Esophagus mucosa (tissue), 1 donor: ENCODE measurements around the gene CMIP. TPM values are rescaled to one million over a fixed set of nuclear protein-coding genes. Genes with fewer than 3 reads are reported as not detected.
"Not testable (repeated sequence)": the region's sequence is repeated elsewhere in the genome, so short reads cannot be mapped to it uniquely, and the experiment has no call there.

ENCODE experiments used
- ATAC-seq: fragments of 200-7000 bp; cut with Tn5 transposase; one replicate; pipeline ENCODE4 v1.9.1; 2020
- total RNA-seq: library from RNA; stranded (reverse); gene quantifications from one replicate; pipeline ENCODE4 v1.2.4, GENCODE V29; 2023
- donor health status: DM: yes; HTN: yes; CAD: no.

The CMIP gene
- total RNA-seq, 1 donor from 2014 or later = 47.0 TPM

DNA sequence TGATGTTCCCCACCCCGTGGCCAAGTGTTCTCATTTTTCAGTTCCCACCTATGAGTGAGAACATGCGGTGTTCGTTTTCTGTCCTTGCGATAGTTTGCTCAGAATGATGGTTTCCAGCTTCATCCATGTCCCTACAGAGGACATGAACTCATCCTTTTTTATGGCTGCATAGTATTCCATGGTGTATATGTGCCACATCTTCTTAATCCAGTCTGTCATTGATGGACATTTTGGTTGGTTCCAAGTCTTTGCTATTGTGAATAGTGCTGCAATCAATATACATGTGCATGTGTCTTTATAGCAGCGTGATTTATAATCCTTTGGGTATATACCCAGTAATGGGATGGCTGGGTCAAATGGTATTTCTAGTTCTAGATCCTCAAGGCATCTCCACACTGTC is 244.2 kb downstream of the CMIP start:
- not testable (repeated sequence) for ATAC-seq

- ATAC-seq = no peak
These were observed 247.4 kb downstream of the CMIP start for GRCh38 chr16:81692021-81692420.

GRCh38 chr16:81692571-81692970 is 248.0 kb downstream of the CMIP start:
- ATAC-seq = no peak

DNA sequence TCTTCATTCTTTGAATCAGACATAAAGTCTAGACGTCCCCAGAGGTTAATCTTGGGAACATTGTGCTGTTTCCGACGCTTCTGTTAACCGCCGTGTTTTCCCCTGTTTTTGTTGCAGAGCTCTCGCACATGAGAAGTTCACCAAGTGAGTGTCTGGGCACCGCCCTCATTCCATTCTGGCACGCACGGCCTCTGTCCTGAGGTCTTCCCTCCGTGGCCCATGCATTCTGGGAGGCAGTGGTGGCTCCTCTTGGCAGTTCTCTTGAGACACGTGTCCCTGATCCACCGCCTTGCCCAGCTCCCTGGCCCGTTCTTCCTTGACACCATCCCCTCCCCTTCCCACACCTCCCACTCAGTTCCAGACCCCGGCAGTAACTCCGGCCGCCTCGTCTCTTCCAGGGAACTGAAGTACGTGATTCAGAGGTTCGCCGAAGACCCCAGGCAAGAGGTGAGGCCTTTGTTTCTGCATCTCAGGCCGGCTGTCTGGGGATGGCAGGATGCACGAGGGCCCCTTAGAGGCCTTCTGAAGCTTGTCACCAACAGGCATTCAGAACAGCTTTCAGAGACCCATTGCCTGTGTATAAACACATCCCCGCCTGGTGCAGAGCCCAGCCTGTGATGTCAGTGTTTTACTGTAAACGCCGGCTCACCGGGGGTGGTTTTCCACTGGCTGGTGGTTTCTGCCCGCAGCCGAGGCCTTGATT is 248.6 kb downstream of the CMIP start:
- ATAC-seq = no peak

DNA sequence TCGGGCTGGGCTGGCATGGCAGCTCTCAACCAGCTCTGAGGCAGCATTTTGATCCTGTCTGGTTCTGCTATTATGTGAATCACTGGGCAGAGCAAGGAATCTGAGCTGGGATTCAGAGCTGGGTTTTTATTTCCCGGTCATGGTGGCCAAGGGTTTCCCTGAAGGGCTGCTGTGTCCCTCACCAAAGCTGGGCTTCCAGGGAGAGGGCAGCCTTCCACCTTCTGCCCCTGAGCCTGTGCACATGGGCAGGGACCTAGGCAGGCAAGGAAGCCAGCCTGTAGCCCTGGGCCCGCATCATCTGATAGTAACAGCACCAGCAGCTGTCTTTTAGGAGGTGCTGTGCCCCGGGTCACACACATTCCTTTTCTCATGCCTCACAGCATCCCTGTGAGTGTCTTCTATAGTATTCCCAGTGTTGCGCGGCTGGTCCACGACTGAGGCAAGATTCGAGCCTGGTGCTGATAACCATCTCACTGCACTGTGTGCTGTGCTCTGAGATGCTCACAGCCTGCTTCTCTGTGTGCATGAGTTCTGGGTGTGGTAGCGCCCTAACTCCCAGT is 249.2 kb downstream of the CMIP start:
- no peak for ATAC-seq

GRCh38 chr16:81694494-81695280 is 250.1 kb downstream of the CMIP start:
- ATAC-seq = no peak

- peak; percentile 57 for ATAC-seq
These were observed 250.9 kb downstream of the CMIP start for GRCh38 chr16:81695321-81696165.

GRCh38 chr16:81696166-81696960 is 251.8 kb downstream of the CMIP start:
- ATAC-seq = peak; percentile 23

DNA sequence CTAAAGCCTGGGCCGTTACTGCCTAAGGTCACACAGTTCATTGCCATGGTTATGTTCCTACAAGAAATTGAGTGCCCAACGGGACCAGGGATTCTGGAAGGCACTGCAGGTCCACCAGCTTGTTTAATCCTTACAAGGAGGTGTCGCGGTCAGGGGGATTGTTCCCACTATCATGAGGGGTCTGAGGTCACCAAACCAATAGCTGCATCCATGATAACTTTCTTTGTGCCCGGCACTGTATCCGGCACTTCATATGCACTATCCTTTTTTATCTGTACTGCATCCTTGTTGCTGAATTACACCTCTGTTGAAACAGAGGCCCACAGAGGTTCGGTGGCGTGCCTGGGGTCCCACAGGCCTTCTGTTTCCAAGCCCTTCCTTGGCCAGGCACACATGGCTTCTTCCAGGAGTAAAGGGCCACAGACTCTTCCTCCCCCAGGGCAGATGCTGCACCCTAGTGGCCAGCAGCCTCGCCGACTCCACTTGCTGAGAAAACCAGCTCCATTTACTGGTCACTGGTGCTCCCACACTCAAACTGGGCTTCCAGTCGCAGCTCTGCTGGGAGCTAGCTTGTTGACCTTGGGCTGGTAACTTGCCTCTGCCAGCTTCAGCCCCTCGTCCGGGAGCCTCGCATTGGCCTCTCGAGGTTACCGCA is 252.5 kb downstream of the CMIP start:
- ATAC-seq = peak; percentile 53

- ATAC-seq = no peak
These were observed 253.2 kb downstream of the CMIP start for GRCh38 chr16:81697616-81698309.

GRCh38 chr16:81698310-81698641 is 253.7 kb downstream of the CMIP start:
- no peak for ATAC-seq

GRCh38 chr16:81699596-81699995 is 255.0 kb downstream of the CMIP start:
- no peak for ATAC-seq

DNA sequence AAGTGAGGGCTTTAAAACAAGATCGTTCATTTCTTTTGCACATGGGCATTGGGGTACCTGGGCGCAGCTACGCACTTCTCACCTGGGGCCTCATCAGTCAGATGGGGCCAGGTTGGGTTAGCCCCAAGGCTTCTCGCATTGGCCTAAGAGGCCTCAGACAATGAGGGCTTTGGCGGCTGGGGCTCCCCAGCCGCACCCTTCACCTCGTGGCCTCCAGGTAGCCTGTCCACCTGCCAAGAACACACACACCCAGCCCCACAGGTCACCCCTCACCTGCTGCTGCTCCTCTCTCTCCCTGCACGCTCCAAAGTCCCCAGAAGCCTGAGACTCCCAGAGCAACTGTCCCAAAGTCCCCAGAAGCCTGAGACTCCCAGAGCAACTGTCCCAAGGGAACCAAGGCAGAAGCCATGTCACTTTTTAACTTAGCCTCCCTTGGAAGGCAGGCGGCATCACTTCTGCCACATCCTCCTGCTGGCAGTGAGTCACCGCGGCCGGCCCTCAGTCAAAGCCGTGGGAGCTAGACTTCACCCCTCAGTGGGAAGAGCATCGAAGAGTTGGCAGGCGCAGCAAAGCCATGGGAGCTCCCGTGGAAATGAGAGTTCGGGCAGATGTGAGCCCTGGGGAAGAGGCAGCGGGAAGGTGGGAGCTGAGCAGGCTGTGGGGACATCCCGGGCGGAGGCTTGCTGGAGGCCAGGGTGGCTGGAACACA is 255.6 kb downstream of the CMIP start:
- no peak for ATAC-seq

DNA sequence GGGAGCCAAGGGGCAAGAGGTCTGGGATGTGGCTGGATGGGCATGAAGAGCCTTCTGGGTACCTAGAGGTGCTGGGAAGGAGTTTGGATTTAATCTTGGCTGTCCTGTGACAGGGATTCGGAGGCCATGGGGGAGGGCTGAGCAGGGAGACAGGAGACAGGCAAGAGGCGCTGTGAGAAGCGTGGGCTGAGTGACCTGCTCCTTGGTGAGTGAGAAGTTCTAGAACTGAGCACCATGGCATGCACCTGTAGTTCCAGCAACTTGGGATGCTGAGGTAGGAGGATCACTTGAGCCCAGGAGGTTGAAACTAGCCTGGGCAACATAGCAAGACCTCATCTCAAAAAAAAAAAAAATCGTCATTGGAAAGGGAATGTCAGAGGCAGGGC is 256.2 kb downstream of the CMIP start:
- ATAC-seq = no peak

DNA sequence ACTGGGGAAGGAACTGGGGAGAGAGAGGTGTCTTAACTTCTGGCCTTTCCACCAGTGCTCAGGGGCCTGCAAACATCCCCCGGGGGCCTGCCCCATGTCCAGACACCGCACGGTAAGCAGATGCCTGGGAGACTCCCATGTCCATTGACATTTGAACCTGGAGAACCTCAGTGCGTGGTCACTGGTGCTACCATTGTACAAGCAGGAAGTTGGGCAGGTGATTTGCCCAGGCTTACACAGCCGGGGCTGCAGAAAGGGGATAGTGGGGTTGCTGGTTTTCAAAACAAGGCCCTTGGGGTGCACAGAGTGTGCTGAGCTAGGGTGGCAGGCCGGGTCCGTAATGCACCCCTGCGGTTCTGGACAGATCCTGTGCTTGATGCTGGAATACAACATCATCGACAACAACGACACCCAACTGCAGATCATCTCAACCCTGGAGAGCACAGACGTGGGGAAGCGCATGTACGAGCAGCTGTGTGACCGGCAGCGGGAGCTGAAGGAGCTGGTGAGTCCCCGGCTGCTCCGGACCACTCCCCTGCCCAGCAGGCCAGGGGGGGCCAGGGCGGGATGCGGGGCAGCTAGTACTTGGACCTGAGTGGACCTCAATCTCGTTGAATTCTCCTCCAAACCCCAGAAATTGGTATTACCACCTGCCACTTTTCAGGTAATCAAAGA is 256.8 kb downstream of the CMIP start:
- no peak for ATAC-seq

DNA sequence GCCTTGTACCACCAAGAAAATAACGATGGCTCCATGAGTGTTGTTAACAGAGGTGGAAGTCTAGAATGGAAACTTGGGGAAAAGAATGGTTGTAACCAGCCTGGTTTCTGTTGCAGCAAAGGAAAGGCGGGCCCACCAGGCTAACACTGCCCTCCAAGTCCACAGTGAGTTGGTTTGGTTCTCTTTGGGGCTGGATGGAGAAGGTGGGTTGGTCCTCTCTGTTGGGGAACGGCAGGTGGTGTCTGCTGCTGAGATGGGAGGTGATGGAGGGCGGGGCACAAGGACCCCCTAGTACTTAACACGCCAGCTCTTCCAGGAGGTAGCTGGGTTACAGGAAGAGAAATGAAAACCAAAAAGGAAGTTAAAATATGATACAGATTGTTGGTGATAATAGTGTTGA is 257.9 kb downstream of the CMIP start:
- ATAC-seq = no peak

DNA sequence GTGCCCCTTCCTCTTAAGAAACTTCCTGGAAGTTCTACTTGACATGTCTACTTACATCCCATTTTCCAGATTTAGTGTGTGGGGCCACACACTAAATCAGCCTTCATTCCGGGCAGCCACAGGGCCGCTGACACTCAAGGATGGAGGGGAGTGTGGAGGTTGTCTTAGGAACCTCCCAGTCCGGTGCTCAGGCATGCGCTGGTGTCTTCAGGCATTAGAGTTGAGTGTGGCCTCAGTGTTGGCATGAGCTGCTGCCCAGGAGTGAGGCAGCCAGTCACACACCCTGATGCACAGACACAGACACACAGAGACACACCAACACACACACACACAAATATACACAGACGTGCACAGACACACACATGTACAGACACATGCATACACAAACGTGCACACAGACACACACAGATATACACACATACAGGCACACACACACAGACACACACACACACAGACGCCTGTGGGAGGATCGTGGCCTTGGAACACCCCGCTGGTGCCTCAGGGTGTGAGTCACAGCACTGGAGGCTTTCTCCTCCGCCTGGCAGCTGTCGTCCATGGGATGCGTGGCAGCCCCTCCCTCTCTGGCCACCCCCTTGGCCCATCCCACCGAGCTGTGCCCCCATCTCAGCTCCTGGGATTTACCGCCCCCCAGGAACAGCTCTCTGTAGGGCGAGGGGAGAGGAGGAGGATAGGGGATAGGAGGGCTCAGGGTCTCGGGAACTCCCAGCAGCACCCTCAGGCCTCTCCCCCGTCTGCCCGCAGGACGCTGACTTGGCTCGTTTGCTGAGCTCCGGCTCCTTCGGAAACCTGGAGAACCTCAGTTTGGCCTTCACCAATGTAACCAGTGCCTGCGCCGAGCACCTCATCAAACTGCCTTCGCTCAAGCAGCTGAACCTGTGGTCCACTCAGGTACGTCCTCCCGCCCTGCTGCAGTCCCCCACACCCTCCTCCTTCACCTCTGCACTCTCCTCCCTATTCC is 258.9 kb downstream of the CMIP start:
- ATAC-seq = peak; percentile 35

- no peak for ATAC-seq
These were observed 260.7 kb downstream of the CMIP start for GRCh38 chr16:81705261-81705660.
